Superior temporal gyrus (tissue), 1 donor: ENCODE measurements around the gene H3-3A.

Experiments used
- DNase-seq: peaks from one replicate; pipeline ENCODE4 v3.0.0-alpha.2; 2016; ENCODE audit errors: extremely low spot score

H3-3A gene

GRCh38 chr1:226111098-226111882 is 48.8 kb downstream of the H3-3A start:
- DNase-seq = peak; percentile 47

GRCh38 chr1:226111883-226112261 is 49.4 kb downstream of the H3-3A start:
- DNase-seq = peak; percentile 21

- no peak for DNase-seq
These were observed 50.1 kb downstream of the H3-3A start for GRCh38 chr1:226112626-226113025.

DNA sequence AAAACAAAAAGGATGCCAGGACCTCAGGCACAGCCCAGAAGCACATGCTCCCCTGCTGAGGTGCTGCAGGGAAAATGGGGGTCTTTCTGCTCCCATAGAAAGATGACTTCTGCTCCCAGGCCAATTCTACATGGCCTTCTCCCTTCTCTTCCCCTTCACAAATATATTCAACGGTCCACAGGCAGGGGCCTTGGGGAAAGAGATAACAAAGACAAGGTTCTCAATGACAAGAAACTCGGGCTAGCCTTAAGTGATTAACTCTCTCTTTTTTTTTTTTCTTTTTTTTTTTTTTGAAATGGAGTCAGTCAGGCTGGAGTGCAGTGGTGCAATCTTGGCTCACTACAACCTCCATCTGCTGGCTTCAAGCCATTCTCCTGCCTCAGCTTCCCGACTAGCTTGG is 54.2 kb downstream of the H3-3A start:
- DNase-seq = no peak

DNA sequence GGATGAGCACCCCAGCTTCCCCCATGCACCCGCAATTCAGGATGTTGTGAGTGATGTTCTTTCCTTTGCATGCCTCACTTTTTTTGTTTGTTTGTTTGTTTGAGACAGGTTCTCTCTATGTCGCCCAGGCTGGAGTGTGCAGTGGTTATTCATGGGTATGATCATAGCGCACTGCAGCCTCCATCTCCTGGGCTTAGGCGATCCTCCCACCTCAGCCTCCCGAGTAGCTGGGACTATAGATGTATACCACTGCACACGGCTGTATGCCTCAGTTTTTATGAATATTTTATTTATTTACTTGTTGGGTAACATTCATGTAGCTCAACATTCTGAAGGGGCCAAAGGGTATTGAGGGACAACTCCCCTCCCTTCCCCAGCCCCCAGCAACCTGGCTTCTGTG is 54.8 kb downstream of the H3-3A start:
- no peak for DNase-seq

DNA sequence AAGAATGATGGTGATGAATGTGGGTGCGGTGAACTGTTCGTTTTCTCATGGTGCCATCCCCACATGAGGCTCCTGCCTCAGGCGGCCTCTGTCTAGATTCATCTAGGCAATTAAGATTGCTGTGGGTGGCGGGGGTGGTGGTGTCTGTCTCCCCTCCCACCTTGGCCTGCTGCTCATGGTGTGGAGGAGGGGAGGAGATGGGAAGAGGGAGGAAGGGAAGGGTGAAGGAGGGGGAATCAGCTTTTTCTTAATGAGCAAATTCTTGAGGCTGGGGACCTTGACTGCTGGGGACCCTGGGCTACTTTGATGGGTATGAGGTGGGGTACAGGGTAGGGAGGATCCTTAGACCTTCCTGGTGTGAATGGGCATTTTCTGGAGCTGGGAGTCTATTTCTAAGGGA is 55.8 kb downstream of the H3-3A start:
- no peak for DNase-seq

GRCh38 chr1:226119169-226119568 is 56.7 kb downstream of the H3-3A start:
- DNase-seq = no peak

- no peak for DNase-seq
These were observed 57.9 kb downstream of the H3-3A start for GRCh38 chr1:226120398-226120797.

GRCh38 chr1:226121049-226121586 is 58.6 kb downstream of the H3-3A start:
- DNase-seq = no peak
